ENCODE results near the gene USP1.

Gene USP1

GRCh38 chr1:62484824-62485468 lies 48.1 kb downstream of the USP1 start:
- DNase-seq (ENCODE audit: low read depth, low spot score) = no peak

- DNase-seq (ENCODE audit: low read depth, low spot score) = no peak
Observed at GRCh38 chr1:62487956-62488355, 51.1 kb downstream of the USP1 start.

GRCh38 chr1:62492521-62492920 lies 55.7 kb downstream of the USP1 start:
- DNase-seq (ENCODE audit: low read depth, low spot score) = no peak

GRCh38 chr1:62493656-62494055 lies 56.8 kb downstream of the USP1 start:
- no peak for DNase-seq (ENCODE audit: low read depth, low spot score)

- no peak for DNase-seq (ENCODE audit: low read depth, low spot score)
Observed at GRCh38 chr1:62494137-62494536, 57.3 kb downstream of the USP1 start.

- no peak for DNase-seq (ENCODE audit: low read depth, low spot score)
Observed at GRCh38 chr1:62500210-62500609, 63.4 kb downstream of the USP1 start.

Data from iPS DF 19.7 (cell line).